GOT3 (cell line): Measurements from ENCODE around the gene KRTAP5-4.
"Not testable (repeated sequence)": the region's sequence is repeated elsewhere in the genome, so short reads cannot be mapped to it uniquely, and the experiment has no call there.

ENCODE experiments used
- DNase-seq: peaks from one replicate; lab custom pipeline; 2025; ENCODE audit warnings: mixed read lengths; lab: John Stamatoyannopoulos, UW

The KRTAP5-4 gene

GRCh38 chr11:1600626-1601025, 21.3 kb downstream of the KRTAP5-4 start:
- no peak for DNase-seq

- DNase-seq, result no peak
Measured at GRCh38 chr11:1598816-1599215, 23.1 kb downstream of the KRTAP5-4 start.

GRCh38 chr11:1598406-1598805, 23.5 kb downstream of the KRTAP5-4 start:
- DNase-seq, result not testable (repeated sequence)

GRCh38 chr11:1597994-1598380, 24.0 kb downstream of the KRTAP5-4 start, which contains the start of gene KRTAP5-2:
Gene KRTAP5-2 (minus strand): TSS chr11:1598294. CDS start chr11:1598250, 44 bp downstream.
- no peak for DNase-seq

GRCh38 chr11:1597331-1597993, 24.5 kb downstream of the KRTAP5-4 start:
- no peak for DNase-seq

- not testable (repeated sequence) for DNase-seq
Measured at GRCh38 chr11:1596576-1597121, 25.3 kb downstream of the KRTAP5-4 start.

- not testable (repeated sequence) for DNase-seq
Measured at GRCh38 chr11:1595994-1596575, 25.9 kb downstream of the KRTAP5-4 start.

GRCh38 chr11:1592628-1593027, 29.3 kb downstream of the KRTAP5-4 start:
- DNase-seq, result no peak

GRCh38 chr11:1589996-1590395, 31.9 kb downstream of the KRTAP5-4 start:
- no peak for DNase-seq

- DNase-seq, result not testable (repeated sequence)
Measured at GRCh38 chr11:1589191-1589963, 32.6 kb downstream of the KRTAP5-4 start.

- DNase-seq, result no peak
Measured at GRCh38 chr11:1586699-1587098, 35.2 kb downstream of the KRTAP5-4 start.

- DNase-seq, result not testable (repeated sequence)
Measured at GRCh38 chr11:1584661-1585370, 37.1 kb downstream of the KRTAP5-4 start, which contains the start of gene KRTAP5-1. Gene KRTAP5-1 (minus strand): TSS chr11:1585283. CDS start chr11:1585249, 34 bp downstream.

- DNase-seq, result not testable (repeated sequence)
Measured at GRCh38 chr11:1582909-1583308, 39.0 kb downstream of the KRTAP5-4 start.

- DNase-seq, result no peak
Measured at GRCh38 chr11:1581976-1582375, 40.0 kb downstream of the KRTAP5-4 start.

GRCh38 chr11:1576825-1577224, 45.1 kb downstream of the KRTAP5-4 start:
- no peak for DNase-seq

GRCh38 chr11:1575756-1576155, 46.2 kb downstream of the KRTAP5-4 start:
- DNase-seq, result not testable (repeated sequence)

GRCh38 chr11:1574933-1575242, 47.0 kb downstream of the KRTAP5-4 start:
- DNase-seq, result no peak

- no peak for DNase-seq
Measured at GRCh38 chr11:1574238-1574932, 47.6 kb downstream of the KRTAP5-4 start.

- no peak for DNase-seq
Measured at GRCh38 chr11:1573903-1574237, 48.1 kb downstream of the KRTAP5-4 start.

GRCh38 chr11:1573077-1573902, 48.6 kb downstream of the KRTAP5-4 start:
- DNase-seq, result no peak
